Measurements from ENCODE around the gene DAB2IP.
"Not testable (repeated sequence)": the region's sequence is repeated elsewhere in the genome, so short reads cannot be mapped to it uniquely, and the experiment has no call there.

DAB2IP gene

GRCh38 chr9:121780177-121781040, 129.0 kb downstream of the DAB2IP start:
- DNase-seq = peak in 2 of 3 experiments; percentile 41 to 74

- DNase-seq = no peak
Measured at GRCh38 chr9:121781145-121781548, 129.7 kb downstream of the DAB2IP start.

GRCh38 chr9:121781701-121782464, 130.4 kb downstream of the DAB2IP start:
- DNase-seq = no peak

GRCh38 chr9:121782514-121783110, 131.2 kb downstream of the DAB2IP start:
- no peak for DNase-seq

- no peak for DNase-seq
Measured at GRCh38 chr9:121783111-121783510, 131.7 kb downstream of the DAB2IP start.

GRCh38 chr9:121783521-121784507, 132.4 kb downstream of the DAB2IP start:
- DNase-seq = peak in 2 of 3 experiments; percentile 29 to 73

GRCh38 chr9:121784731-121785411, 133.4 kb downstream of the DAB2IP start:
- peak in 2 of 3 experiments; percentile 39 to 64 for DNase-seq

- no peak for DNase-seq
Measured at GRCh38 chr9:121785673-121786542, 134.5 kb downstream of the DAB2IP start.

- DNase-seq = no peak
Measured at GRCh38 chr9:121786543-121786948, 135.1 kb downstream of the DAB2IP start.

- no peak for DNase-seq
Measured at GRCh38 chr9:121786998-121787422, 135.6 kb downstream of the DAB2IP start.

GRCh38 chr9:121788686-121789366, 137.4 kb downstream of the DAB2IP start:
- DNase-seq = no peak

- no peak for DNase-seq
Measured at GRCh38 chr9:121790841-121791240, 139.4 kb downstream of the DAB2IP start.

- not testable (repeated sequence) for DNase-seq
Measured at GRCh38 chr9:121792476-121792875, 141.0 kb downstream of the DAB2IP start.

GRCh38 chr9:121794334-121794733, 142.9 kb downstream of the DAB2IP start:
- not testable (repeated sequence) for DNase-seq

GRCh38 chr9:121797081-121797480, 145.6 kb downstream of the DAB2IP start:
- no peak for DNase-seq

GRCh38 chr9:121798941-121799340, 147.5 kb downstream of the DAB2IP start:
- DNase-seq = no peak

GRCh38 chr9:121800376-121800775, 148.9 kb downstream of the DAB2IP start:
- DNase-seq = no peak

- DNase-seq = no peak
Measured at GRCh38 chr9:121801579-121801978, 150.1 kb downstream of the DAB2IP start.

GRCh38 chr9:121802753-121803152, 151.3 kb downstream of the DAB2IP start:
- DNase-seq = no peak
